GM21737 (cell line): Measurements from ENCODE around the gene SLC2A6.

ENCODE experiments used
- ATAC-seq: cut with Tn5 transposase; IDR thresholded peaks from one replicate; pipeline ENCODE4 v1.9.1; 2021; ENCODE audit warnings: mild to moderate bottlenecking, moderate library complexity; ENCODE audit not compliant: unreplicated experiment

Gene SLC2A6

DNA sequence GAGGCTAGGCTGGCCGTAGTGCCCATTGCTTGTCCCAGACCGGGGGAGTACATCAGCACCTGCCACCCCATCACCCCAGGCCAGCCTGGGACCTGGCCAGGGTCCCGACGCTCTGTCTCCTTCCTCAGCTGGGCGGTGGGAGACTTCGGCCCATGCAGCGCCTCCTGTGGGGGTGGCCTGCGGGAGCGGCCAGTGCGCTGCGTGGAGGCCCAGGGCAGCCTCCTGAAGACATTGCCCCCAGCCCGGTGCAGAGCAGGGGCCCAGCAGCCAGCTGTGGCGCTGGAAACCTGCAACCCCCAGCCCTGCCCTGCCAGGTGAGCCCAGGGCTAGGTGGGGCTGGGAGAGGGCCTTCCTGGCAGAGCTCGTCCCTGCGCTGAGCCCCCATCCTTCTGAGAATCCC is 35.7 kb downstream of the SLC2A6 start:
- ATAC-seq = no peak

DNA sequence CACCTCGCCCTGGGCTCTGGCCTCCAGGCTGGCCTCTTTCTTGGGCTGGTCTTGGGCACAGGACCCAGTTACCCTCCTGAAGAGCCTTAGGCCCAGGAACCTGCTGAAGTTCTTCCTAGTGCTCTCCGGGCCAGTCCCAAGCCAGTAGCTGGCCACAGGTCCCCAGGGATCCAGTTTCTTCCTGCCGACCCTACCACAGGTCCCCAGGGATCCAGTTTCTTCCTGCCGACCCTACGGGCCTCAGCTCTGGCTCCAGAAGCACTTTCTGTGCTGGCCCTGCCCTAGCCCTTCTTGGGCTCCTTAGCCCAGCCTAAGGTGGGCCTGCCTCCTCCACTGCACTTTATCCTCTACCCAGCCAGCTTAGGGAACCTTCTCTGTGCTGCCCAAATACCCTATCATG is 37.3 kb downstream of the SLC2A6 start:
- no peak for ATAC-seq

DNA sequence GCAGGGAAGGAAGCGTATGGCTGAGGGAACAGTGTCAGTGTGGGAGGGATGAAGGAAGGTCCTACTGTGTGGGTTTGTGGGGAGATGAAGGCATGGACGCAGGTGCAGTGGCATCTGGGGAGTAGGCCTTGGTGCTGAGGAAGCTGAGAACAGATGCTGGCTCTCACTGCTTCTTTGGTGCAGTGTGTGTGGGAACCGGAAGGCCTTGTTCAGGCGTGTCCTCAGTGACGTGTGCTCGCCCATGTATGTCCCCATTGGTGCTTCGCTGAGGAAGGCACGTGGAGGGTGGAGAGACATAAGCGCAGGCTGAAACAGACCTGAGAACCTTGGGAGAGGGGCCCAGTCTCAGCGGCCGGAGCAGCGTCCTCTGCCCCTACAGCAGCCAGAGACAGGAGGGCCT is 38.0 kb downstream of the SLC2A6 start:
- no peak for ATAC-seq

DNA sequence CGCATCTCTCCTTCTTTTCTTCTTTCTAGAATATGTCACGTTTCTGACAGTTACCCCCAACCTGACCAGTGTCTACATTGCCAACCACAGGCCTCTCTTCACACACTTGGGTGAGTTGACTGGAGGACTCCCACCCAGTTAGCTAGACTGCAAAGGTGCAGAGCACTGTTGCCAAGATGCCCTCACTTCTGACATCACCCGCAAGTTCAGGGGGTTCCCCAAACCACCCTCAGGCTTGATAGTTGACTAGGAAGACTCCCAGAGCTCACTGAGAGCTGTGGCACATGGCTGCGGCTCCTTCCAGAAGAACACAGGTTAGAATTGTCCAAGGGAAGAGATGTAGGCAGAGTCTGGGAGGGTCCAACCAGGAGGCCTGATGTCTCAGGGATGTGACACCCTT is 39.6 kb downstream of the SLC2A6 start:
- no peak for ATAC-seq

DNA sequence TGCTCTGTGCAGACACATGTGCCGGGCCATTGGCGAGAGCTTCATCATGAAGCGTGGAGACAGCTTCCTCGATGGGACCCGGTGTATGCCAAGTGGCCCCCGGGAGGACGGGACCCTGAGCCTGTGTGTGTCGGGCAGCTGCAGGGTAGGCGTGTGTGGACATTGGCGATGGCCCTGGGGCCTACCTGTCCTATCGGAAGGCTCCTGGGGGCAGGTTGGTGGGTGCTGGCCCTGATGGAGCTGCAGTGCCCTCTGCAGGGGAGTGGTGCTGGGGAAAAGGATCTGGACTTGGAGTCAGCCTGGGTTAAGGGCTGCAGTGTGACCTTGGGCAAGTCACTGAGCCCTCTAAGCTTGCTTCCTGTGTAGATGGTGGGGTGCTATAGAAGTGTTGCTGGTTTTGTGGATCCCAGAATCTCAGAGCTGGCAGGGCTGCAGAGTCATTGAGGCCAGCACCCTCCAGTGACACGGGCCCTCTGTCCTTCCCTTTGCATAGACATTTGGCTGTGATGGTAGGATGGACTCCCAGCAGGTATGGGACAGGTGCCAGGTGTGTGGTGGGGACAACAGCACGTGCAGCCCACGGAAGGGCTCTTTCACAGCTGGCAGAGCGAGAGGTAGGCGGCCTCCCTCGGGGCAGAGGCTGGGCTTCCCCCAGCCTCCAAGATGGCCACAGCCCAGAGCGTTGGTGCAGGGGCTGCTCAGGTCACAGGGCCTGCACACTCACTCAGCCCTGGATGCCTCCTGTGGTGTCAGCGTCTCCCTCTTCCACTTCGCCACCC is 41.0 kb downstream of the SLC2A6 start:
- ATAC-seq = no peak

DNA sequence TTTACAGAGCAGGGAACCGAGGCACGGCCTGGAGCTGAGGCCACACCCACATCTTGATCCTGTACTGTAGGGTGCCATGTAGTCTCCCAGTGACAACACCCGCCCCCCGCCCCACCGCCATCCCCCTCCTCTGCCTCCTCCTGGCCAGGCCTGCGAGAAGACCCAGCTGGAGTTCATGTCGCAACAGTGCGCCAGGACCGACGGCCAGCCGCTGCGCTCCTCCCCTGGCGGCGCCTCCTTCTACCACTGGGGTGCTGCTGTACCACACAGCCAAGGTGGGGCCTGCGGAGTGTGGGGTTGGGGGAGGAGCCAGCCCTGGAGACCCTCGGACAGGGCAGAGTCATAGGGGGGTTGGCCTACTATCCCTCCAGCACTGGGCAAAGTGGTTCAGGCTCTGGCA is 42.2 kb downstream of the SLC2A6 start:
- ATAC-seq = no peak

DNA sequence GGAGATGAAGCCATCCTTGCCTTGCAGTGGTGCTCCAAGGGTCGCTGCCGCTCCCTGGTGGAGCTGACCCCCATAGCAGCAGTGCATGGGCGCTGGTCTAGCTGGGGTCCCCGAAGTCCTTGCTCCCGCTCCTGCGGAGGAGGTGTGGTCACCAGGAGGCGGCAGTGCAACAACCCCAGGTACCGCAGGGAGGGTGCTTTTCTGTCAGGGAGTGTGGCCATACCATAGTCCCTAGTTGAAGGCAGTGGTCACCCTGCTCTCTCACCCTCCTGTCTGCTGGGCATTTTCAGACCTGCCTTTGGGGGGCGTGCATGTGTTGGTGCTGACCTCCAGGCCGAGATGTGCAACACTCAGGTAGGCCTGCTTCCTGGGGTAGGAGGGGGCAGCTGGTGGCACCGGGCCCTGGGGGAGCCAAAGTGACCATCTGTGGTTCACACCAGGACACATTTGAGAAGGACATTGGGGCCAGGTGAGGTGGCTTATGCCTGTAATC is 45.5 kb downstream of the SLC2A6 start:
- no peak for ATAC-seq

DNA sequence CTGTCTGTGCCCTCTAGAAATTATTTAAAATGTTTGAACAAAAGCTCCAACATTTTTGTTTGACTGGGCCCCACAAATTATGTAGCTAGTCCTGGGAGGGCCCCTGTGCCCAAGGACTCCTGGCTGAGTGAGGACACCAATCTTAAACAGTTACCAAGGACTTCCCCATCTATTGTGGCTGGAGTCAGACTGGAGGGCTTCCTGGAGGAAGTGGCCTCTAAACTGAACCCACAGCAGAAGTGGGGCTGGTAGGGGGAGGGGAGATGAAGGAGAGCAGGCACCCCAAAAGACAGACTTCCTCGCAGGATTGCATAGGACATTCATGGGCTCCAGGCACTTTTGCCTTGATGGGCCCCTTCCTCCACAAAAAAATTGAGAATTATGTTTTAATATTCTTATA is 48.7 kb downstream of the SLC2A6 start:
- ATAC-seq = no peak

DNA sequence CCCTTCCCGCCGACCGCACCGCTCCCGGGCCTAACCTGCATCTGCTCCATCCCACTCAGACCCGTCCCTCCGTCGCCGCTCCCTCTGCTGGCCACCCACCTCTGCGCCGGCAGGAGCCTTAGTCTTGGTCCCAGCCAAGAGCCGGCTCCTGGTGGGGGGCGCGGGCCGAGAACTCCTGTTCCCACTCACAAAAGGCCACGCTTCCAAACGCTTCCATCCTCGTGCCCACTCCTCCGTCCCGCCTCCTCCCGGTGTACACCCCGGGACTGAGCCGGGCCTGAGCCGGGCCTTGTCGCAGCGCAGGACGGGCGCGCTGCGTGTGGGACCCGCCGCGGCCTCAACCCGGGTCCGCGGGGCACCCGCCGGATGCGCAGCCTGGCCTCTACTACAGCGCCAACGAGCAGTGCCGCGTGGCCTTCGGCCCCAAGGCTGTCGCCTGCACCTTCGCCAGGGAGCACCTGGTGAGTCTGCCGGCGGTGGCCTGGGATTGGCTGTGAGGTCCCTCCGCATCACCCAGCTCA is 49.2 kb downstream of the SLC2A6 start:
- ATAC-seq = no peak

DNA sequence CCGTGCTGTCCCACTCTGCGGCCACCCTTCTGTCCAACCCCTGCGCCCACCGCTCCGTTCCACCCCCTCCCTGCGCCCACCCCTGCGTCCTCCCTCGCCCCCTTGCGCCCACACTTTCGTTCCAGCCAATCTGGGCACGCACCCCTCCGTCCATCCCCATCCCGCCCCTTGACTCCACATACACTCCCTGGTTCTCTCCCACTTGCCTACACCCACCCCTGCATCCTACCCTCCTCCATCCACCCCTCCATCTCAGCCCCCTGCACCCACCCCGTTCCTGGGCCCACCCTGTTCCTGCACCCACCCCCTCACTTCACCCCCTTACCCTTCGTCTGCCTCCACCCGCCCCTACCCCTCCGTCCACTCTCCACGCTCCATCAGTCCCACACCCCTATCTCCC is 49.7 kb downstream of the SLC2A6 start:
- ATAC-seq = no peak

DNA sequence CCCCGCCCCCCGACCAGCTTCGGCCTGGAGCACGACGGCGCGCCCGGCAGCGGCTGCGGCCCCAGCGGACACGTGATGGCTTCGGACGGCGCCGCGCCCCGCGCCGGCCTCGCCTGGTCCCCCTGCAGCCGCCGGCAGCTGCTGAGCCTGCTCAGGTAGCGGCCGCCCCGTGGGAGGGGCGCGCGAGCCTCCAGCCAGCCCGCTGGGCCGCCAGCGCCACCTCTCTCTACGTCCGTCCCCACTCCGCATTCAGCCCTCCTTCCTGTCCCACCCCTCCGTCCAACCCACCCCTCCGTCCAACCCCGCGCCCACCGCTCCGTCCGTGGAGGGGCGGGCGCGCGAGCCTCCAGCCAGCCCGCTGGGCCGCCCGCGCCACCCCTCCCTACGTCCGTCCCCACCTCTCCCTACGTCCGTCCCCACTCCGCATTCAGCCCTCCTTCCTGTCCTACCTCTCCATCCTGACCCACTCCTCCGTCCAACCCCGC is 50.2 kb downstream of the SLC2A6 start:
- no peak for ATAC-seq

DNA sequence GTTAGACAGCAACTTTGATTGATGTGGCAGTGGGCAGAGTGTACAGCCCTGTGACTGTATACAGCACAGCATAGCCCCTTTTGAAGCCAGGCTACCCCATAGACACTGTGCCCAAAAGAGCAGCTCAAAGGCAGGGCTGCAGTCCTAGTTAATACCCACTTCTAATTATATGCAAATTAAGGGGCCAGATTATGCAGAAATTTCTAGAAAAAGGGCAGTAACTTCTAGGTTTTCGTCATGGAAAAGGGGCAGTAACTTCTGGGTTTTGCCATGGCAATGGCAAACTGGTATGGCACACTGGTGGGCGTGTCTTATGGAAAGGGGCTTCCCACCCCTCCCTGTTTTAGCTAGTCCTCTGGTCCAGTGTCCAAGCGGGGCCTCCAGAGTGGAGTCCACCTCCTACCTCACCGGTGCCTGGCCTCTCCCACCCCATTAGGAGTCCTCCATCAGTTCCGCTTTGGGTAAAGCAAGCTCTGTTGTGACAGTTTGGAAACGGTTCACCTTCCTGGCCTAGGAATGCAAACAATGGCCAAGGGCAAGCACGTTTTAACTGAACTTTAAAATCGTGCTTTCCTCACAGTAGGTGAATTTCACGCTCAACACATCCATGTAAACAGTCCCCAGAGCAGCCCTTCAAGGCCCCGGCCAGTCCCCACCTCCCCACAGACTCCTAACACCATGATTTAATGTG is 51.1 kb downstream of the SLC2A6 start:
- ATAC-seq = no peak

DNA sequence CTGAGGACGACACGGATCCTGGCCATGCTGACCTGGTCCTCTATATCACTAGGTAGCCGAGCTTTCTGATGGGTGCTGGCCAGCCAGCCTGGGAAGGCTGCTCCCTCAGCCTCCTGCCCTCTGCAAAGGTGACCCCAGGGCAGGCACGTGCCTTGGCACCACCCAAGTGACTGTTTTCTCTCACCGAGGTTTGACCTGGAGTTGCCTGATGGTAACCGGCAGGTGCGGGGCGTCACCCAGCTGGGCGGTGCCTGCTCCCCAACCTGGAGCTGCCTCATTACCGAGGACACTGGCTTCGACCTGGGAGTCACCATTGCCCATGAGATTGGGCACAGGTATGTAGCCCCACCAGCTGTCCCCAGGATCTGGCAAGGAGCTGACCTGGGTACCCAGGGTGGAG is 52.9 kb downstream of the SLC2A6 start:
- ATAC-seq = no peak

DNA sequence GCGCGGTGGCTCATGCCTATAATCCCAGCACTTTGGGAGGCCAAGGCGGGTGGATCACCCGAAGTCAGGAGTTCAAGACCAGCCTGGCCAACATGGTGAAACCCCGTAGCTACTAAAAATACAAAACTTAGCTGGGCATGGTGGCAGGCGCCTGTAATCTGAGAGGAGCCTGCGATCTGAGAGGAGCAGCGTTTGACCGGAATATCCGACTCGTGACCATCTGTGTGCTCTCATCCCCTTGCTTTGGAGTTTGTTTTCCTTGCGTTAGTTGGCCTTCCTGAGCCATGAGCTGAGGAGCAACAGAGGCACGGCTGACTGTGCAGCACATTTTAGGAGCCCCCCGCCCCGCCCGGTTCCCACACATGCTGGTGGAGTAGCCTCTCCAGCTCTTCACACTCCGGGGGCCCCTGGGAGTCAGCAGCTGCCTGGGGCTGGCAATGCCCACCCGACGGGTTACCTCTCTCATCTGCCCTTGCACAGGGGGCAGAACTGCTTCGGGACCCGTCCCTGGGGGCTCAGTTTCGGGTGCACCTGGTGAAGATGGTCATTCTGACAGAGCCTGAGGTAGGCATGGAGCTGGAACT is 53.8 kb downstream of the SLC2A6 start:
- ATAC-seq = no peak

DNA sequence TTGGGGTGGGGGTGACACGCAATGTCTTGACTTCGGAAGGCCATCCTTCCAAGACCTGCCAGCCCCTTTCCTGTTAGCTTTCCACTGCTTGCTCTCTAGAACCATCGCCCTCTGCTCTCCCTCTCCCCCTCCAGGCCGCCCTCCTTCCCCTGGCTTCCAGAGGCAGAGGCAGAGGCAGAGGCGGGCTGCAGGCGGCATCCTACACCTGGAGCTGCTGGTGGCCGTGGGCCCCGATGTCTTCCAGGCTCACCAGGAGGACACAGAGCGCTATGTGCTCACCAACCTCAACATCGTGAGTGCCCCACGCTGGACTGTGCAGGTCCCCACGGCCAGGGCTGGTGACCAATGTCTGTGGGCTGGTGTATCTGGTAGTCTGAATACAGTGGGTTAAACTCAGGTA is 54.7 kb downstream of the SLC2A6 start:
- ATAC-seq = no peak

DNA sequence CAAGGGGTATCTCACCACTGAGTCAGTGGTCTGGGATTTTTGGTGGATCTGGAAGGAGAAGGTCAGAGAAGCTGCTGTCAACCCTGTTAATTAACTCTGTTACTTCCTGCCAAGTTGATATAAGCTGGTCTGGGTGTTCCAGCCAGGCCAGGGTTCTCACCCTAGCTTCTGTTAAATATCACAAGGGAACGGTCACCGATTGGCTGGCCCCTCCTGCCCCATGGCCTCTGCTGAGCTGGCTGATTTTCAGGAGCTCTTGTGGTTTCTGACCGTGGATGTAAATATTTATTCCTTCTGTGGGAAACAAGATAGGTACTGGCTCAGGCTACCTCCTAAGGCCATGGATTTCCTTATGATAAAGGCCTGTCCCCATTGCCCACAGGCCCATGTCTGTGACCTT is 55.7 kb downstream of the SLC2A6 start:
- ATAC-seq = no peak

DNA sequence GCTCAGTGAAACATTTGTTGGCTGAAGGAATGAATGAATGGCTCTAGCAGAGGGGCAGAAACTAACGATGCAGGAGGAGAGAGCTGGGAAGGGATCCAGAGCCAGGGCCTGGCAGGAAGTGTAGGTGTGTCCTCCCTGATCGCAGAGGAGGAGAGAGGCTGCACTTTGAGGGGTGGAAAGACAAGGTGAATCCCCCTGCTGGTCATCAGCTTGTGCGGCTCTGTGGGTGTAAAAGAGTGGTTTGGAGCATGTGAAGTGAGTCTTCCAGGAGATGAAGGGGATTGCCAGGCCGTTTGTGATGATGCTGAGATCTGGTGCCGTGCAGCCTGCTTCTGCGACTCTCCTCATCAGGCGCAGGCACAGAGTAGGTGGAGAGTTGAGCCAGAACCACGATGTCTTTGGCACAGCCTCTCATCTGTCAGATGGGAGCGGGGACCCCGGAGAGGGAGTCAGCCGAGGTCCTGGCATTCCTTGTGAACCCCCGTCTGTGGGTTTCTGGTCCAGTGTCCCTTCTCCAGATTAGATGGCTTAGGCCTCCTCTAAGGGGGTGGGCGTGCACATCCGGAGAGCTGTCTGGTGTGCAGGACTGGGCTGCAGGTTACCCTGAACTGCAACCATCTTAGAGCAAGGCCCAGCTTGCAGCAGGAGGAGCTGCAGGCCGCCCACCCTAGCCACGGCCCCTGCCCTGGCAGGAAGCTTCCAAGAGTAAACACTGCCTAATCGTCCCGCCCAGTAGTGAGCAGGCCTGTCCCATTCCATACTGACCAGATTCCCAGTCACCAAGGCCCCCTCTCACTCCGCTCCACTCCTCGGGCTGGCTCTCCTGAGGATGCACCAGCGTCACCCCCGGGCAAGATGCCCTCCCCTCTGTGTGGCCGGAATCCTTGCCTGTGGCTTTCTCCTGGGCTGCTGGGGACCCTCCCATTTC is 57.0 kb downstream of the SLC2A6 start, which contains the start of gene ADAMTS13:
Gene ADAMTS13 (plus strand): TSS at position 753 of the 928 bp plus-strand sequence. CDS start 77 bp downstream, at position 830.
- ATAC-seq = no peak
